NCI-H1417 (cell line): ENCODE results near the gene SPSB4.
"Not testable (repeated sequence)": the region's sequence is repeated elsewhere in the genome, so short reads cannot be mapped to it uniquely, and the experiment has no call there.

Experiments used
- DNase-seq, 3 experiments: peaks; one replicate each; lab custom pipeline; 2025; lab: John Stamatoyannopoulos, UW

The SPSB4 gene

DNA sequence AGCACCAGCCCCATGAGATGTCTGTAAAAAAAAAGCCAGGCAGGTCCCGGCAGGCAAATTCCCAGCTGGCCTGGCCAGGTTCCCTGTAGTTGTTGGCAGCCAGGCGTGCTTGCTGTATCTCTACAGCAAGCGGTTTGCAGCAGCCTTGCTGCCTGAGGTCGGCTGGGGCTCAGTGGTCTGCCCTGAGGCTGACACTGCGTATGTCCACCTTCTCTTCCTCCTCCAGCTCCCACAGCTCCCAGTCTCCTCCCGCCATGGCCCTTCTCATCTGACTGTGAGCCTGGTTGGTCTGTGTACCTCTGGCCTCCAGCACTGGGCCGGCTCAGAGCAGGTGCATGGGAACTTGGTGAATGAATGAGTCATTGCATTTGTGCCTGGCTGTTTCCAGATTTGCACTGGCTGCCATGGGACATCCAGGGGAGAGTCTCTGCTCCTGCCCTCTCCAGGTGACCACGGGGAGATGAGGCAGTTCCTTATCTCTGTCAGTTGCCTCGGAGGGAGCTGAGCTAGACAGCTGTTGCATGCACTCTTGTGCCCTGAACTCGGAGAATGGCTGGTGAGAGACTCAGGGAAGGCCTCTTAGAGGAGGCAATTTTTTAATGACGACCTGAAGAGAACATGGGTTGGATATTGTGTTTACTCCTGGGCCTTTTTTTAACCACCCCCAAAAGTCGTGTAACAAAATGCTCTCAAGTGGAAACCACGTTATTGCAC lies 43.0 kb downstream of the SPSB4 start:
- DNase-seq, result no peak

DNA sequence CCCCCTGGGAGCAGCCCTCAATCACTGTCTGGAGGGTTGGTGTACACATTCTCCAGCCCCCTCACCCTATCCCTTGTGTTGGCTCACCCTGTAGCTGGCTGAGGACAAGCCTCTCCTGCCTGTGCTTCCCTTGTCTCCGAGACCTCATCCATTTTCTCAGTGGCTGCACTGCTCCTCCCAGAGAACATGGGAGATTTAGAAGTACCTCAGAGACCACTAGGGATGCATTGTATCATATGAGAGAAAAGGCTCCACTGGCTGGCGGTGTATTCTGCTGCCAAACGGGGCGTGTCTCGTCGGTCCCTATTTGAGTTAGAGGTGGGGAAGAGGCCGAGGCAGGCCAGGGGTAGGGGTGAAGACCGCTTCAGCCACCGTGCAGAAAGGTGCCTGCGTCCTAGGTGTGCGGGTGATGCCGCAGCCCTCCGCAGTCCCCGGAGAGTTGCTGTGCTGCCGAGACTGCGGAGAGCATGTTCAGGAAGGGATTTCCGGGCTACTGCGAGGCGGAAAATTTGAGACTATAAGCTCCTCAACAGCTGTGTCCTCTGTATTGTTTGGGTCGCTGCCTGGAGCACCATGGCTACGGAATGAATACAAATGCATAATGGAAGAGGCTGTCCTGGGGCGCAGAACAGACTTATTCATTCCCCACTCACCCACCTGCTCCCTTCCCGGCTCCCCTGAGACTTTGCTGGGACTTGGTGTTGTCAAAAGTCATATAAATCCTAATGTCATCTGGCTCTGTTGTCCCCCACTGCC lies 43.8 kb downstream of the SPSB4 start:
- peak in 1 of 3 experiments; percentile 19 for DNase-seq

DNA sequence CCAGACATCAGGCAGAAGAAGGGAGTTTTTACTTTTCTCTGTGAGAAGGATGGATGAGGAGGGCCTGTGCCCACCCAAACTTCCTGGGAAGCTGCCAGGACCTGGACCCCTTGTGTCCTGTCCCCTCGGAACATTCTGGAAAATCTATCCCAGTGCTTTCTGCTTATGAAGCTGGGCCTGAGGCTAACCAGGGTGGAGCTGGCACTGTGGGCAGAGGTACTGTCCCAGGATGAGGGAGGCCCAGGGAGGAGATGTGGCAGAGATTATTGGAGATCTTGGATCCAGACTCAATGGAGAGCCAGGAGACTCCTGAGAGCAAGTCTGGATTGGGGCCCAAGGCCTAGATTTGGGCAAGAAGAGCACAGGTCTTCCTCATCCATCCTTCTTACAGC lies 44.4 kb downstream of the SPSB4 start:
- DNase-seq, result no peak

DNA sequence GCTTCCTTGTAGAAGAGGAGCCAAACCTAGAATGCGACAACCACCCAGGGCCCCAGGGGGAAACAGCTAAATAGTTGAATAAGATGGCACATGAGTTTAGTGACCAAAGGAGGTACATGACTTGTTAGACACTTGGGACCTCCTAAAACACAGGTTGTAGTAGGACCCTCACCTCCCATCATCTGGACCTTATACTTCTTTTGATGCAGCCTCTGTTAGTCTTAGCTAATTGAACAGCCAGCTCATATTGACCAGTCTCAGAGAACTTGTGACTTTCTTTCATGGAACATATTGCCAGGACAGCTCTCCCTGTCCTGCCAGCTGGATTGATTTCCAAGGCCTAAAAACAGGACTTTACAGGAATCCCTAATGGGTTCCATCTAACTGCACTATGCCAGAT lies 45.0 kb downstream of the SPSB4 start:
- DNase-seq, result no peak

DNA sequence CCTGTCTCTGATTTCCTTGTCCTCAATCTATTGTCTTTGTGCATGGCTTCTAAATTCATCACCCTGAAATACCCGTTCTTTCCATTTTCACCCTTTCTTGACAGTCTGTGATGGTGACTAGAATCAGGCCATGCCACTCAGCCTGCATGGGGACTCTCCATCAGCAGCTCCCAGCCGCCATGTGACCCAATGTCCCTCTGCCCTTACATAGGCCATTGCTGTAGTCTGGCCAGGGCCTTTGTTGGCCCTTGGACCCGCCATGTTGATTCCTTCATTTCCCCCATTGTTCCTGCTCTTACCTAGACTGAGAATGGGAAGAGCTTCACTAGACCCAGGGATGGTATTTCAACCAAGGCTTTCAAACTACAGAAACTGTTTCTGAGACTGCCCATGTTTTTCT lies 45.8 kb downstream of the SPSB4 start:
- DNase-seq, result no peak

DNA sequence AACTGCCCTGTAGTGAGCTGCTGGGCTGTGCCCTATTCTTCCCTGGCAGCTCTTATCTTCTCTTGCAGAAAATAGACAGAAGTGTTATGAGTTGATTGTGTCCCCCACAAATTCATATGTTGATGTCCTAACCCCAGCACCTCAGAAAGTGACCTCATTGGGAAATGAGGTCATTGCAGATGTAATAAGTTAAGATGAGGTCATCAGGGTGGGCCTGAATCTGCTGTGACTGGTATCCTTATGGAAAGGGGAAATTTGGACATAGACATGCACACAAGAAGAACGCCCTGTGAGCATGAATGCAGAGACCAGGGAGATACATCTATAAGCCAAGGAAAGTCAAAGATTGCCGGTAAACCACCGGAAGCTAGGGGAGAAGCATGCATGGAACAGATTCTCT lies 49.0 kb downstream of the SPSB4 start:
- no peak for DNase-seq

GRCh38 chr3:141100531-141101320 lies 49.6 kb downstream of the SPSB4 start:
- DNase-seq, result no peak

GRCh38 chr3:141102372-141102771 lies 51.2 kb downstream of the SPSB4 start:
- no peak for DNase-seq

DNA sequence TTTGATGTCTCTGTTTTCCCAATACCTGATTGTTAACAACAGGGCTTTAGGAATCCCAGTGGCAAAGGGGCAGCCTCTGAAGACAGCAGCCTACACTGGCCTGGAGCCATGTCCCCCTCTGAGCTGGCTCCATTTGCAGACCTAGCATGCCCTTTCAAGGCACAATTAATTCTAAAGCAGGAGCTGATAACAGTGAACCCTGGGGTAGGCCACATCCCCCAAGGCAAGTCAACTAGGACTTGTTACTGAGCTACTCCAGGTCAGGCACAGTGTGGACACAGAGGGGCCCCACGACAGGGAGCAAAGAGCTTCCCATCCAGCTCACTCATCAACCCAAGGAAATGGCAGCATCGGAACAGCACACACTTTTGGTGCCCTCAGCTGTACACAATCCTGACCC lies 51.9 kb downstream of the SPSB4 start:
- DNase-seq, result no peak

DNA sequence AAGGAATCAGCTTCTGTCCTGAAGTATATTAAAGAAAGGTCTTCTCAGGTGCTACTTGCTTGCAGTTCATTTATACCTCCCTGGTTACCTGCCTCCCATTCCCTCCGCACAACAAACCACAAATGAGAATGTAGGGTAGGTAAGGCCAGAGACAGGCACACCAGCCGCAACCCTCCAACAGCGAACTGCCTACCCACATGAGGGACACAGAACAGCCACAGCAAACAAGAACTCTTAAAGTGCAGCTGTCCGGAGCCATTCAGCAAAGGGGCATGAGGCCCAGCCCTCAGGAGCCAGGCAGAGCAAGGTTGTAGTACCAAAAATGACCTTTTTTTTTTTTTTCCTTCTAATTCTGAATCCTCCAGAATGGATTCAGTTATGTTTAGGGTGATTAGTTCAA lies 52.4 kb downstream of the SPSB4 start:
- DNase-seq, result no peak

GRCh38 chr3:141104151-141104821 lies 53.1 kb downstream of the SPSB4 start:
- DNase-seq, result no peak

DNA sequence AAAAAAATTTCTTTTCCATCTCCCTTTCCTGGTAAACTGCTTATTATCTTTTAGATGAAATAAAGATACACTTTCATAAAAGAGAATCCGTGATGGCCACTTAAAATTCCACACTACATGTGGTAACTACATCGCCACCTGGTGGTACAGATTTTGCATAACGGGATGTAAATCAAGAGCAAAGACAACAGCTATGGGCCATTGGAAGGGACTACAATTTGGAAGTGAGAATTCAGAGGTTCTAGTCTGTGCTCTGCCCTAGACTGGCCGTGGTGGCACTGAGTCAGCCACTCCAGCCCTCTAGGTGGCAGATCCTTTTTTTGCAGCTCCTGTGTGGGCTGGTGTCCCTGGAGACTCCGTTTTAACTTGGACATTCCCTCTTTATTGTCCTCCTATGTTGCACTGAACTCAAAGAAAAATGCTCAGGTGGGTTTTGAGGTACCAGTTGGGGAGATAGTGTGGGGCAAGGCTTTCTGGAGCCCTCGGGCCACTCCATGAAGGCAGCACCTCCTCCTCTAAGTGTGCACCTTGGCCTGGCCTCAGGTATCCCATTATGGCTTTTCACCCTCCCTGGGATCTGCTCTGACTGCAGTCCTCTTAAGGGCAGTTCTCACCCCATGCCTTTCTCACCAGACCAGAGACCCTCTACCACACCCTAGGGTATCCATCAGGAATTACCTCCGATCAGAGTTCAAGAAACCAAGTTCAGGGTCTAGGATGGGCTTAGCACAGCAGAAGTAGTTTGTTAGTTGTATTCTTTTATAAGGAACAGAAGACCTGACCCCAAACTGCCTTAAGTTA lies 54.9 kb downstream of the SPSB4 start:
- peak; percentile 44 to 91 (median 89) for DNase-seq

GRCh38 chr3:141106842-141107241 lies 55.7 kb downstream of the SPSB4 start:
- DNase-seq, result no peak

- DNase-seq, result peak in 1 of 3 experiments; percentile 14
These were observed 56.9 kb downstream of the SPSB4 start for GRCh38 chr3:141108039-141108438.

- DNase-seq, result peak in 2 of 3 experiments; percentile 56 to 85
These were observed 58.6 kb downstream of the SPSB4 start for GRCh38 chr3:141109751-141110150.

DNA sequence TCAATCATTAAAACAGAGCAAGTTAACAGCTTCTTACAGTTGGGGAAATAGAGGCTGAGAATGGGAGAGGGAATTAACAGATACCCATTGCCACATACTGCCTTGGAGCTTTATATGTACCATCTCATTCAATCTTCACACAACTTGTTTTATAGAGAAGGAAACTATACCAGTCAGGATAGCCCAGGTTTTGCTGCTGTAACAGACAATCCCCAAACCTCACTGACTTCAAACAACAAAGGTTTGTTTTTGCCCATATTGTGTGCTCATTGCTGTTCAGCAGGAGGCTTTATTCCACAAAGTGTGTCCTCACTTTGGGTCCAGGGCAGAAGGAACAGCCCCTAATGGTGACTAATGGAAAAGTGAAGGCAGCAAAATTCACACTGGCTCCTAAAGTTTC lies 59.2 kb downstream of the SPSB4 start:
- no peak for DNase-seq

DNA sequence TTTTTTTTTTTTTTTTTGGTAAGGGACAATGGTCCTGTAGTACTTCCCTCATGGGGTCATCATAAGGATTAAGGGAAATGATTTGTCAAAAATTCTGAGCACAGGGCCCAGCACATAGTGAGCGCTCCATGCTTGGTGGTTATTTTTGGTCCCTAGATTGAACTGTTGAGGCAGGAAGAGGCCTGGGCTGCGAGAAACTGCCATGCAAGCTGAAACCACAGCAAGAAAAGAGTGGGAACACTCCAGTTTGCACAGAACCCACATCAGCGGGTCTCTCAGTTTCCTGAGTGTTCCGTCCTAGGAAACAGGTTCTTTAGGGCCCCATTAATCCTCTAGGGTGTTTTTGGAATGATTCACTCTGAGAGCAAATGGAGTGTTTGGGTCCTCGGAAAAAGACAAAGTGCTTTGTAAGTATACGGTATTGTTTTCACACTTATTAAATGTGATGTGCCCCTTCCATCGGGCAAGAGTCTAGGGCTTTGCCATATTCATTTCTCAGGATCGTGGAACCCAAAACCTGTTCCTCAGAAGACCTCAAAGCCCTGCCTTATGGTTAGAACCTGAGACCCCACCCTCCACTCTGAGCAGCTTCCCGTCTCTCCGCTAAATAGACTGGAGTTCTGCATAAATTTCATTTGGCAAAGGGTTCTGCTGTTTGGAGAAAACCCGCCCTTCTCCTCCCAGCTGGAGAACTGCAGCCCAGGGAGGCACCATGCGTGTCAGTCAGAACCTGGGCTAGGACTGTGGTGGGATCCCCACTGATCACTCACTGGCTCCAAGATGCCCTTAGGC lies 60.4 kb downstream of the SPSB4 start:
- DNase-seq, result no peak

- DNase-seq, result no peak
These were observed 61.6 kb downstream of the SPSB4 start for GRCh38 chr3:141112686-141113297.

- DNase-seq, result not testable (repeated sequence)
These were observed 62.5 kb downstream of the SPSB4 start for GRCh38 chr3:141113680-141114079.

- DNase-seq, result no peak
These were observed 63.1 kb downstream of the SPSB4 start for GRCh38 chr3:141114179-141114745.
